Sigmoid colon (tissue), 4 donors: Measurements from ENCODE around the gene SNTG2.

Experiments used
- POLR2AphosphoS5 ChIP-seq, 4 donors: sonication (generic); formaldehyde crosslinking; IDR thresholded peaks; one replicate each; pipeline ENCODE4 v1.6.1; 2017; ENCODE audit warnings: antibody characterized with exemption in 4 of 4
- TF ChIP-seq, protein P1 (sequence below), 4 experiments: fragments of 450-650 bp in 3 of 4; fragments of 200-600 bp in 1 of 4; IDR thresholded peaks; one replicate each; pipeline ENCODE4 v1.5.1; 2016 to 2019; ENCODE audit warnings: antibody characterized with exemption in 4 of 4, mild to moderate bottlenecking in 3 of 4, moderate library complexity in 2 of 4

DNA sequence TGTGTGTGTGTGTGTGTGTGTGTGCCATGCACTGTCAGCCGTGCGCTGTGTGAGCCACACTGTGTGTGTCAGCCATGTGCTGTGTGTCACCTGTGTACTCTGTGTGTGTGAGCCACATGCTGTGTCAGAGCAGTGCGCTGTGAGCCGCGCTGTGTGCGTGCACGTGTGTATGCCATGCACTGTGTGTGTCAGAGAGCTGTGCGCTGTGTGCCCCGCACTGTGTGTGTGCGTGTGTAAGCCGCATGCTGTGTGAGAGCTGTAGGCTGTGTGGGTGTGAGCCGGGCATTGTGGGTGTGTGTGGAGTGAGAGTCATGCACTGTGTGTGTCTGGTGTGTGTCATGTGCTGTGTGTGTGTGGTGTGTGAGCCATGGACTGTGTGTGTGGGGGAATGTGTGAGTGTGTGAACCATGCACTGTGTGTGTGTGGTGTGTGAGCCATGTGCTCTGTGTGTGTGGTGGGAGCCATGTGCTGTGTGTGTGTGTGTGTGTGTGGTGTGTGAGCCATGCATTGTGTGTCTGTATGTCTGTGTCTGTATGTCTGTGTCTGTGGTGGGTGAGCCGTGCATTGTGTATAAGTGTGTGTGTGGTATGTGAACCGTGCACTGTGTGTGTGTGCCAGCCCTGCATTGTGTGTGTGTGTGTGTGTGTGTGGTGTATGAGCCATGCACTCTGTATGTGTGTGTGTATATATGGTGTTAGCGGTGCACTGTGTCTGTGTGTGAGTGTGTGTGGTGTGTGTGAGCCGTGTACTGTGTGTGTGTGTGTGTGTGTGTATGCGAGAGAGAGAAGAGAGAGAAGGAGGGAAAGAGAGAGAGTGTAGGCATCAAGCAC is 356.3 kb downstream of the SNTG2 start:
- no peak for TF ChIP-seq POLR2AphosphoS5 (IDR thresholded peaks at IDR 0.05)
- TF ChIP-seq, protein P1, sequence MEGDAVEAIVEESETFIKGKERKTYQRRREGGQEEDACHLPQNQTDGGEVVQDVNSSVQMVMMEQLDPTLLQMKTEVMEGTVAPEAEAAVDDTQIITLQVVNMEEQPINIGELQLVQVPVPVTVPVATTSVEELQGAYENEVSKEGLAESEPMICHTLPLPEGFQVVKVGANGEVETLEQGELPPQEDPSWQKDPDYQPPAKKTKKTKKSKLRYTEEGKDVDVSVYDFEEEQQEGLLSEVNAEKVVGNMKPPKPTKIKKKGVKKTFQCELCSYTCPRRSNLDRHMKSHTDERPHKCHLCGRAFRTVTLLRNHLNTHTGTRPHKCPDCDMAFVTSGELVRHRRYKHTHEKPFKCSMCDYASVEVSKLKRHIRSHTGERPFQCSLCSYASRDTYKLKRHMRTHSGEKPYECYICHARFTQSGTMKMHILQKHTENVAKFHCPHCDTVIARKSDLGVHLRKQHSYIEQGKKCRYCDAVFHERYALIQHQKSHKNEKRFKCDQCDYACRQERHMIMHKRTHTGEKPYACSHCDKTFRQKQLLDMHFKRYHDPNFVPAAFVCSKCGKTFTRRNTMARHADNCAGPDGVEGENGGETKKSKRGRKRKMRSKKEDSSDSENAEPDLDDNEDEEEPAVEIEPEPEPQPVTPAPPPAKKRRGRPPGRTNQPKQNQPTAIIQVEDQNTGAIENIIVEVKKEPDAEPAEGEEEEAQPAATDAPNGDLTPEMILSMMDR (IDR thresholded peaks at IDR 0.05) = no peak
